K562 (cell line): ENCODE results near the gene EMC10. TPM values are rescaled to one million over a fixed set of nuclear protein-coding genes. Genes with fewer than 3 reads are reported as not detected.

Experiments used
- E2F1 ChIP-seq: sonication (generic); formaldehyde crosslinking; IDR thresholded peaks from 2 replicates; pipeline ENCODE4 v1.8.1; 2023; ENCODE audit warnings: mild to moderate bottlenecking, missing genetic modification reagents, moderate library complexity
- EP300 ChIP-seq: IDR thresholded peaks from 2 replicates; pipeline ENCODE4 v1.6.1; 2012; ENCODE audit warnings: low read length, improper control_type of control experiment
- EZH2 ChIP-seq: IDR thresholded peaks from 2 replicates; pipeline ENCODE4 v1.6.1; 2012; ENCODE audit warnings: low read depth, mild to moderate bottlenecking, inconsistent platforms, low read length, borderline replicate concordance
- NR3C1 ChIP-seq: sonication (generic); formaldehyde crosslinking; IDR thresholded peaks from 2 replicates; pipeline ENCODE4 v1.8.1; 2022; ENCODE audit warnings: missing genetic modification reagents
- PBX2 ChIP-seq, 2 experiments: IDR thresholded peaks in 1 of 2; conservative IDR thresholded peaks in 1 of 2; 2 replicates each; pipeline ENCODE4 v1.6.1; 2016; ENCODE audit warnings: low read depth in 2 of 2, mild to moderate bottlenecking in 1 of 2, missing compliant biosample characterization in 1 of 2, missing genetic modification characterization in 1 of 2, moderate library complexity in 1 of 2
- RBM39 ChIP-seq: fragments of 200-400 bp; formaldehyde crosslinking; optimal IDR thresholded peaks from 2 replicates; pipeline ENCODE3; 2018; ENCODE audit warnings: low read depth, low read length
- THRB ChIP-seq: fragments of 450-650 bp; formaldehyde crosslinking; conservative IDR thresholded peaks from 2 replicates; pipeline ENCODE4 v1.4.0; 2022; ENCODE audit warnings: mild to moderate bottlenecking, missing genetic modification characterization
- USF1 ChIP-seq: sonication (generic); formaldehyde crosslinking; IDR thresholded peaks from 2 replicates; pipeline ENCODE4 v1.9.0; 2022; ENCODE audit warnings: mild to moderate bottlenecking, missing genetic modification reagents
- XRCC3 ChIP-seq: fragments of 450-650 bp; IDR thresholded peaks from 2 replicates; pipeline ENCODE4 v1.6.1; 2017; ENCODE audit warnings: mild to moderate bottlenecking, moderate library complexity
- ZBTB8A ChIP-seq: fragments of 450-650 bp; IDR thresholded peaks from 2 replicates; pipeline ENCODE4 v1.6.1; 2018; ENCODE audit warnings: mild to moderate bottlenecking, moderate library complexity; ENCODE audit not compliant: partially characterized antibody
- ZNF398 ChIP-seq: fragments of 250-450 bp; sonication (Bioruptor Pico); IDR thresholded peaks from 2 replicates; pipeline ENCODE4 v1.8.0; 2021; ENCODE audit warnings: moderate library complexity, mild to moderate bottlenecking, inconsistent platforms
- ZNF609 ChIP-seq: sonication (generic); formaldehyde crosslinking; IDR thresholded peaks from 2 replicates; pipeline ENCODE4 v1.8.1; 2023; ENCODE audit warnings: missing genetic modification reagents, mild to moderate bottlenecking, borderline replicate concordance
- ZNF75A ChIP-seq: fragments of 450-650 bp; formaldehyde crosslinking; IDR thresholded peaks from 2 replicates; pipeline ENCODE4 v1.4.0; 2020; ENCODE audit warnings: mild to moderate bottlenecking
- polyA plus RNA-seq, 8 experiments: library from polyadenylated mRNA; depleted of rRNA in 4 of 8; stranded (reverse) in 5 of 8; unstranded in 3 of 8; fragments of >200 nt; fragmentation: Nextera tagmentation in 2 of 8; fragmentation: Illumina TruSeq in 1 of 8; extraction: Ambion mirVana in 2 of 8; extraction: Trizol in 1 of 8; gene quantifications; 2 replicates each; pipeline versions ENCODE4 v1.2.1 to v1.2.3, GENCODE V29; 2011 to 2014; ENCODE audit warnings: inconsistent platforms in 1 of 8, missing spikeins in 1 of 8
- total RNA-seq, 7 experiments: library from RNA; depleted of rRNA in 6 of 7; stranded (reverse); fragments of >200 nt in 6 of 7; fragmentation: Illumina TruSeq in 2 of 7; extraction: Trizol in 2 of 7; gene quantifications; 2 replicates each; pipeline versions ENCODE4 v1.2.1 to v1.2.3, GENCODE V29; 2011 to 2021; ENCODE audit warnings: low replicate concordance in 1 of 7

Gene EMC10
- total and polyA plus RNA-seq, 9 of the 15 experiments (the other 6 are each of a cell fraction or from before 2014, with no cell fraction given), result 1.4 to 46.0 (median 13.1) TPM

GRCh38 chr19:50500060-50500752 is 23.9 kb downstream of the EMC10 start (continued):
- TF ChIP-seq ZNF609 (no peak), PBX2 (CRISPR knock-in tag; IDR thresholded peaks at IDR 0.05; ENCODE audit: low read depth) (no peak), PBX2 (tag; conservative IDR thresholded peaks at IDR 0.05; ENCODE audit: low read depth) (no peak; the same call in 1 of the 2 replicates), EP300 (peak; percentile 38; the same call in 1 of the 2 replicates), ZNF398 (no peak), RBM39 (no peak), USF1 (no peak), XRCC3 (no peak), ZNF75A (CRISPR knock-in tag) (no peak), NR3C1 (CRISPR knock-in tag) (no peak), EZH2 (no peak), E2F1 (no peak), ZBTB8A (no peak), THRB (CRISPR knock-in tag) (no peak)
